HG02884 (cell line): ENCODE data around the gene FAM163A.

ENCODE experiments used
- ATAC-seq: cut with Tn5 transposase; IDR thresholded peaks from one replicate; pipeline ENCODE4 v1.9.1; 2021; ENCODE audit warnings: mild to moderate bottlenecking, moderate library complexity; ENCODE audit not compliant: unreplicated experiment

The FAM163A gene

DNA sequence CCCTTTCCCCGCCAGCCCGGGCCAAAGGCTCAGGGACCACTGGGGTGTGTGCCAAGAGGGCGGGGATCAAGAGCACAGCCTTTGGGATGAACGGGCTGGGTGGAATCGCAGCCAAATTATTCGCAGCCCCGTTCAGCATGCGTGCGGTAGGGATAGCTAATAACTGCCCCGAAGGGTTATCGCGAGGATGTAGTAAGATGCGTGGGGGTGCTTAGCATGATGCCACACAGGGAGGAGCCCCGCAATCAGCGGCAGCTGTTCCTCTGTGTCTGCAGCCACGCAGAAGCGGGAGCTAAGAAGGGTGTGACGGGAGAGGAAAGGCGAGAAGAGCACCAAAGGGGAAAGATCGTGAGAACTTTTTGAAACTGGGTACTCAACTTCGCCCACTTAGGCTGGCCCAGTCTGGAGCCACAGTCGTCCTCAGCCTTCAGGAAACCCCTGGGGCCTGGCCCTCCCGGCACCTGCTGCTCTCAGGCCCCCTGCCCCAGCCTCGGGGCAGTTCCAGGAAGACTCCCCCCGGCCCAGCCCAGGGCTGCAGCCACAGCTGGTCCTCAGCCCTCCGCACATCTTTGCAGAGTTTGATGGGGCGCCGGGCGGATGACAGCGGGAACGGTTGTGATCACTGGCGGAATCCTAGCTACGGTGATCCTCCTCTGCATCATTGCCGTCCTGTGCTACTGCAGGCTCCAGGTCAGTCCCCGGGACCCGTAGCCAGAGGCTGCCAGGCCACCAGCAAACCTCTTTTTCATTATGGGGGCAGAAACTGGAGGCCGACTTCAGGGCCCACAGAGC lies 69.6 kb downstream of the FAM163A start:
- ATAC-seq, result no peak

DNA sequence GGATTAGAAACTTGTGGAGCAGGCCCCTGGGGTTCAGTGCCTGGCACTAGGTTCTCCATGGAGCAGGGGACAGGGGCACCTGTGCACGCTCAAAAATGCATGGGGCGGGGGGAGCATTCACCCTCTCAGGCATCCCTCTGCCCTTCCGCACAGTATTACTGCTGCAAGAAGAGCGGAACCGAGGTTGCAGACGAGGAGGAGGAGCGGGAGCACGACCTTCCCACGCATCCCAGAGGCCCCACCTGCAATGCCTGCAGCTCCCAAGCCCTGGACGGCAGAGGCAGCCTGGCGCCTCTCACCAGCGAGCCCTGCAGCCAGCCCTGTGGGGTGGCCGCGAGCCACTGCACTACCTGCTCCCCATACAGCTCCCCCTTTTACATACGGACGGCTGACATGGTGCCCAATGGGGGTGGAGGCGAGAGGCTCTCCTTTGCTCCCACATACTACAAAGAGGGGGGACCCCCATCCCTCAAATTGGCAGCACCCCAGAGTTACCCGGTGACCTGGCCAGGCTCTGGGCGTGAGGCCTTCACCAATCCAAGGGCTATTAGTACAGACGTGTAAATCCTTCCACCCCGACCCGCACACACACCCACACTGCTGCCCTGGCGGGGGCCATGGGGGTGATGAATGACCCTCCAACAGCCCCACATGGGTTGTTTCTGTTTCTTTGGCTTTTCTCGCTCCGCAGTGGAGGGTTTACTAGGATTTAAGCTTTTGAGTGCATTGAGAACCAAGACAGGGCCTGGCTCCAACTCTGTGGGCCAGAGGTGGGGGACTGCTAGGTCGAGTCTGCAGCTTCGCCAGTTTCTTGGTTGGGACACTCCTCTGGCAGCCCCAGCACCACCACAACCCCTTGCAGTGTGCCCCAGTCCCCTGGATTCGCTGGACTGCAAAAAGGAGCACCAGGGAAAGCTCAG lies 70.8 kb downstream of the FAM163A start:
- ATAC-seq, result no peak

DNA sequence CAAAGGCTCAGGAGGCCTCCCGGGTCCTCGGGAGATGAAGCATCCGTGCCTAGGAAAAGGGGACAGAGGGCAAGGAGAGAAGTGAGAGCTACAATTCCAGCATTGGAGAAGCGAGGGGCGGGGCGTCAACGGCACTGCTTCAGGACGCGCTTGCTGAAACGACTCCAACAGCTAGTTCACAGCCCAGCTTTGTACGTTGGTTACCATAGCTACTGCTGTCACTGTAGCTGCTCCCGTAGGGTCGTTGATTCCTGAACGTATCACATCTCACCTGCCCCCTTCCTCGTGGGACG lies 71.4 kb downstream of the FAM163A start:
- ATAC-seq, result peak; percentile 18

DNA sequence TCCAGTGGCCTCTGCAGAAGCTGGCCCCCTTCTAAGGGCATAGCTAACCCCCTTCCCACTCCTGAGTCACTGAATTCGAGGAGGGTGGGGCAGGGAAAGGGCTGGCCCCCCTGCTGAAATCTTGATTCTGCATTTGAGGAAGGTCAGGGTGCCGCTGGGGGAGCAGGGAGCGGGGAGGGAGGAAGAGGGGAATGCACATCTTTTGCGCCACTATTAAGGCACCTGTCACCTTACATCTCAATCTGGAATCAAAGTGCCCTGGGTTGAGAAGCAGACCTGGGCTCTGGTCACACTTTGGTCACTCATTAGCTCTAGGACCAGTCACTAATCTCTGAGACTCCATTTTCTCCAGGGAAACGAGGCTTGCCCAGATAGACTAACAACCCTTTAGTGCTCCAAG lies 72.5 kb downstream of the FAM163A start:
- no peak for ATAC-seq

DNA sequence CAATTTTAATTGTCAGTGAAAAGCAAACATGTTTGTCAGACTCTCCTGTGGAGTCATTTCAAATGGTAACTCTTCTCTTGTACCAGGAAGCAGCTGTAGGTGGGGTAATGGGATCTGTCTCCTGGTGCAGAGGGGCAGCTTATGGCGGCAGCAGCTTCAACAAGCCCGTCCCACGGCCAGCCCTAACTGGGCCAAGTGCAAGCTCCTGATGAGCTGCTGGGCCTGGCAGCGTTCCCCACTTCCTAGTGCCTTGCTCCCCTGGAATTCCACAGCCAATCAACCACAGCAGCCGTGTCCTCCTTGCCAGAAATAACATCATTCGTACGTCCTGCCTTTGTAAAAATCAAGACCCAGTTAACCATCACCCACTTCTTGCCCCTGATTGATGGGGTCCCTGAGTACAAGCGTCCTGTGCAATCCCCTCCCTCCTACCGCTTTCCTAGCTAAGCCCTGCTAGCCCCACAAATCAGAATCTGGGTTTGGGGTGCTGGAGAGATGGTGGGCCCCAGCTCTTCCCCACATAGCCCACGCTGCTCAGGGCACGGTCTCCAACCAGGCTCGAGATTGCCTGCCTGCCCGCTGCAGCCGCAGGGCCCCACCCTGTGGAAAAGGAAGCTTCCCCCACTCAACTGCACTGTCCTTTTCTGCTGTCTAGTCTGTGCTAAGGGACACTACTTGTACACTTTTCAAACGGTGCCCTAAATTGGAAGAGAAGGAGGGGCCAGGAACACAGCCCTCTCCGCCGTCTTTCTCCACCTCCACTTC lies 73.3 kb downstream of the FAM163A start:
- ATAC-seq, result no peak

DNA sequence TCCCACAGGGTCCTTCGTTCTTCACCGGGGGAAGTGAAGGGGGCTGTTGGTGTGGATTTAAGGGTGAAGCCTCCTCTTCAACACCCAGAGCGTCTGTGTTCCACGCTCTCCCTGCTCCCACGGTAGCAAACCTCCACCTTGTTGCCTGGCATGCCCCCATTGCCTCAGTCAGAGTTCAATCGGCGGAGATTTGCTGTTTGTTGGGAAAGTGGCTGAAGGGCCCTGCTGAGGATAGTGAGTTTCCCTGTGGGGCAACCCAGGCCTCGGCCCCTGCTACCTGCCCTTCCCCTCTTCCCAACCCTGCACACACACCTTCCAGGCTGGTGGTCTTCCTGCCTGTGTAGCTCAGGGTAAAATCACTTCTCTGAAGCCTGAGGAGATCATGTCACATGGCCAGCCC lies 74.0 kb downstream of the FAM163A start:
- no peak for ATAC-seq

DNA sequence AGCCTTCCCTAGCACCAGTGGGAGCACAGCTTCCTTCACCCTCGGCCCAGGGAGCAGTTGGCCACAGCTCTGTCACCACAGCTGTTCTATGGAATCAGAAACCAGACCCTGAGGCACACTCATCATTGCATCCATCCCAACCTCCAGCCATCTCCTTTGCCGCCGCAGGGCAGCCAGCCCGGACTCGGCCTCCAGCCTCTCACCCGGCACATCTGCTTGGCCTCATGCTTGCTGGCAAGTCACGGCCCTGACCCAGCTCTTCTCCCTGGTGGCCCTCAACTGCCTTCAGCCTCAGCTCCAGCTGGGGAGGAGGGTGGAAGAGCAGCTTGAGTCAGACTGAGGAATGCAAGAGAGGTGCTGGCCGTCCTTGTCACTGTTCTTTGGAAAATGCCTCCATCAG lies 74.7 kb downstream of the FAM163A start:
- no peak for ATAC-seq

DNA sequence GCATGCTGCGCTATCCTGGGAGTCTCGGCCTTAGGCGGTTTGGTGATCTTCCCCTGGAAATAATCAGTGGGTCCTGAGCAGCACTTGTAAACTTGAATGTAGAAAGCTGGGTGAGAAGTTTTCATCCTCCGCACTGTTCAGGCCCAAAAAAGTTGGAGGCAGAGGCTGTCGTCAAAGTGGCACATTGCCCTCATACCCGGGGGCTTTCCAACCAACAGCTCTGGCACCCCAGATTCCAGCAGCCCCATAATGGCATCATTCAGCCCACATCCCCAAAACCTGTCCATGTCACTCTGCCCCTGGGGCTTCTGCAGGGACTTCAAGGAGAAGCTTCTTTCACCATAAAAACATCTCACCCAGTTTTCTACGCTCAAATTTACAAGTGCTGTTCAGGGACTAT lies 75.2 kb downstream of the FAM163A start:
- no peak for ATAC-seq

DNA sequence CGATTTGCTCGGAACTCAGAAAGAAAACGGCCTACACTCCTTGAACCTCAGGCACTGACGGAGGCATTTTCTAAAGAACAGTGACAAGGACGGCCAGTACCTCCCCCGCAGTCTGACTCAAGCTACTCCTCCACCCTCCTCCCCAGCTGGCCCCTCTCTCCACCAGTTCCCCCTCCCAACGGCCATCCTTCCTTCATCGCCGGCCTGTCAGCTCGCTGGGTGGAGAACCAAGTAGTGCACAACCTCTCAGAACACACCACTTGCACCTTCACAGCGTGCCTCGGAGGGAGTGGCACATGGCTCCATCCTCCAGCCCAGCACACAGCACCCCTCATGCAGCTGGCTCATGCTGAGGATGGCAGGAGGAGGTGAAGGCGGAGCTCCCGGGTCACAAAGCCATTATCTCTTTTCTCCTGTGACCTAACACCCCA lies 75.7 kb downstream of the FAM163A start:
- no peak for ATAC-seq

DNA sequence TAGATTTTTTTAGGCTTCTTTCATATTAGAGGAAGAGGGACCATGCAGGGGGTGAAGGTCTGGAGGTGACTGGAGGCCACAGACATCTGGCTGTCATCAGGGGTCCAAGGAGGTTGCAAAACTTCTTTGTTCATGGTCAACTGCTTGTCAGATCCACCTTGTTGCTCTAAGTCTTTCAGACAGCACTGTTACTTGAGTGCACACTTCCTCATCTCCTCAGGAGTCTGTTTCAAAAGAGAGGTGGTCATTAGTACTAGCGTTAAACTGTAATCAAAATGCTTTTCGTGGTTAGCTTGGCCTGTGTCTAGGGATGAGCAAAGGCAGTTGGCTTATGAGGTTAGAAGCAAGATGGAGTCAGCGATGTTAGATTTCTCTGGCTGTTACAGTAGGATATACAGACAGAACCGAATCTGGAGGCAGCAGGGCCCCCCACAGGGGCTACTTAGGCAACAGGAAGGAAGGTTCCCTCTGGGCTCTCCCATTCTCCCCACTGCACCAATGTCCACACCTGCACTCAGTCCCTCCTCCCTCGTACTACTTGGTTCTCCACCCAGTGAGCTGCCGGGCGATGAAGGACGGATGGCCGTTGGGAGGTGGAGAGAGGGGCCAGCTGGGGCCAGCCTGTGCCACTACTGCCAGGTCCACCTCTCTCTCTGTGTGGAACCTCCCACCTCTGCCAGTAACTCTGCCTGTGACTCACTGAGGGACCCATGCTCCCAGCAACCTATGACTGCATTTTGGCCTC lies 77.3 kb downstream of the FAM163A start:
- no peak for ATAC-seq

DNA sequence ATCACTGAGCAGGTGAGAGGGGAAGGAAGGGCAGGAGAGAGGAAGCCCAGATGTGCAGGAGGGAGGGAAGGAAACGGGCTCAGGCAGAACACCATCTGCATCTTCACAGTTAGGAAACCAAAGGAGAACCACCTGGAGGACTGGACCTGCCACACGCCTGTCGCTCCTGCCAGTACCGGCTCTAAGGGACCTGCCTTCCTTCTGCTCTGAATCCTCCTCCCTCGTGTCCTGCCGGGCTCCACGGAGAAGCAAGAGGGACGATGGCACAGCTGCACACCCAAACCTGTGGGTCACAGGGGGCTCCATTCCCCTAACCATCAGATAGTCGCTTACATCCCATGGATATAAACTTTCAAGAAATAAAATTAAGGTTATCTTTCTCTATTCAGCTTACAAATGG lies 78.4 kb downstream of the FAM163A start:
- no peak for ATAC-seq

DNA sequence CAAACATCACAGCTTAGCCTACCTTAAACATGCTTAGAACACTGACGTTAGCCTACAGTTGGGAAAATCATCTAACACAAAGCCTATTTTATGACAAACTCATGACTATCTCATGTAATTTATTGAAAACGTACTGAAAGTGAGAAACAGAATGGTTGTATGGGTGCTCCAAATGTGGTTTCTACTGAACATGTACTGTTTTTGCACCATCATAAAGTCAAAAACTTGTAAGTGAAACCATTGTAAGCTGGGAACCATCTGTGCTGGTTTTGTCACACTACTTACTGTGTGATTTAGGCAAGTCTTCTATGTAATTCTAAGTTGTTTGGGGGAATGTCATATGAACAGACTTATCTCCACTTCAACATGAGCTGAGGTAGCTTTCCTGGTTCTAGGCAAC lies 79.0 kb downstream of the FAM163A start:
- ATAC-seq, result no peak

DNA sequence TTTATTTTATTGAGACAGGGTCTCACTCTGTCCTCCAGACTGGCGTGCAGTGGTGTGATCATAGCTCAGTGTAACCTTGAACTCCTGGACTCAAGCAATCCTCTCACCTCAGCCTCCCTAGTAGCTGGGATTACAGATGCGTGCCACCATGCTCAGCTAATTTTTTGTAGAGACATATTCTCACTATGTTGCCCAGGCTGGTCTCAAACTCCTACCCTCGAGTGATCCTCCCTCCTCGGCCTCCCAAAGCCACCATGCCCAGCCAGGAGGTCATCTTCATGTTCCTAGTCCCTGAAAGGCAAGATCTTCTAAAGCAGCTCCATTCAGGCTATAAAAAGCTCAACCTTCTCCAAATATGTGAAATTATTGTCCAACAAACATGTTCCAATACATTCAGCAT lies 80.6 kb downstream of the FAM163A start:
- no peak for ATAC-seq

DNA sequence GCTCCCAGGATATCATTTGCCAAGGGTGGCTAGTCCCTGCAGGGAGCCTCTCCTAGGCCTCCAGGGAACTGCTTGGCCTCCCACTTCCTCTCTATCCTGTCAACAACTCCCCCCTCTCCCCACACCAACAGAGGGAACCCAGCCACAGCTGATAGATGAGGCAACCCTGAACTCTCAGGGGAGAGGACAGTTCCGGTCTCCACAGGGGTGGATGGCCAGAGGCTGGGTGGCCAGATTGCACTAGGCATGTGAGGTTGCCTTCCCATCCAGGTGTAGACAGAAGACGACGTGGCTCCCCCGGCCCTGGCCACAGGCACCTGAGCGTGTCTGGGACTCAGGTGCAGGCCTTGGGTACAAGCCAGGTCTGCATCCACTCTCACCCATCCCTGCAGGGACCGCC lies 81.2 kb downstream of the FAM163A start:
- ATAC-seq, result no peak

DNA sequence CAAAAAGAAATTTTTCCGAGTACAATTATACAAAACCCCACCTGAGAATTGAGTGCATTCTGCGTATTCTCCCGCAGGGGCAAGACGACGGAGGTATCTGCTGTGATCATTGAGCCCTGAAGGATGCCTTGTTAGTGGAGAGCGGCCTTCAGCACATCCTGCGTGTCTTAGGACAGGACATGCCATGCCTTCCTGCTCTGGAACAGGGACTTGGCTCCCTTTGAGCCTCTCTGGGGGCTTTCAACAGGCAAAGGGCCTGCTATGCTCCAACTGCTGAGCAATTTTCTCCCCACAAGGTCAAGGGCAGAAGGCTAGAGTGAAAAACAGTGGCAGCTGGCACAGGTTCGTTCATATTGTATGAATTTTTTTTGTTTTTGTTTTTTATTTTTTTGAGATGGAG lies 82.1 kb downstream of the FAM163A start:
- ATAC-seq, result no peak

DNA sequence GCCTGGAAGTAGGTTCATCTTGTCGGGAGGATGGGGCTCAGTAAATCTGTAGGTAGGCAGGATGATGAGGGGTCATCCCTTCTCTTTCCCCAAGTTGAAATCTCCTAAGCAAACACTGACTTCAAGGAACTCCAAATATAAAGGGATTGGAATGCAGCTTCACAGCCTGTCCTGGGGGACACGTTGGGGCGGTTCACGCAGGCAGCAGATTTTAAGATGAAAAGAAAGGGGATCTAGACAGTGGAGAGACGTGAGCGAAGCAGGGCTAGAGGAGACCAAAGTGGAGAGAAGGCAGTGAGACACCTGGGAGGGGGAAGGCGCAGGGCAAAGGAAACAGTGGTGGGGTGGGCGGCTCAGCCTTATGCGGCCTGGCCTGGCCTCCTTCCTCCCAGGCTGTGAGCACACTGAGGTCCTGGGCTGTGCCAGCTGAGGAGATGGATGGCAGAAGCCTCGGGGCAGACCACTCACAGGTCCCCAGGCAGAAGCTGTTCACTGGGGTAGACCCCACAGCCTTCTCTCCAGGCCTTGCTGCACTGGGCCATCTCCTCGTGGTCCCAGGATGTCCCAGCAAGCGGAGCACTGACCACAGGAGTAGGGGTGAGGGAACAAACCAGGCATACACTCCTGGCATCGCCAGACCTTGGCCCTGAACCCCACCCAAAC lies 82.8 kb downstream of the FAM163A start:
- no peak for ATAC-seq

DNA sequence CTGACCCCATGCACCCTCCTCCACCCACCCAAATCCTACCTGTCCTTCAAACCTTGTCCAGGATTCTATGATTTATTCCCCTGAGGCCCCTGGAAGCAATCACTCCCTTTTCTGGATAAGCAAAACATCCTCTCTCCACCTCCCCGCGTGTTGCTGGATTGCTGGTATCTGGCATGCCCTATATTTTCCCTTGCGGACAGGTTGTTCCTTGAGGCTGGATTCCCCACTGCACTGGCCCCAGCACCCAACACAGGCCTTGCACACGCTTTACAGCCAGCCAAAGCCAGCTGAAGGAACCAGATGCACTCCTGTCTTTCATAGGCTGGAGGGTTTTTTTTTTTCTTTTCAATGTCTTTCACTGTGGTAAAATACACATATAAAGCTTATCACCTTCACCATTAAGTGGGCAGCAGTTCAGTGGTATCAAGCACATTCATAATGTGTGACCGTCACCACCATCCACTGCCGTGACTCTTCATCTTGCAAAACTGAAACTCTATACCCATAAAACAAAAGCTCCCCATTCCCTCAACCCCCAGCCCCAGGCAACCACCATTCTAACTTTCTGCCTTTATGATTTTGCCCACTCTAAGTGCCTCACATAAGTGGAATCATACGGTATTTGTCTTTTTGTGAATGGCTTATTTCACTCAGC lies 83.7 kb downstream of the FAM163A start:
- no peak for ATAC-seq

DNA sequence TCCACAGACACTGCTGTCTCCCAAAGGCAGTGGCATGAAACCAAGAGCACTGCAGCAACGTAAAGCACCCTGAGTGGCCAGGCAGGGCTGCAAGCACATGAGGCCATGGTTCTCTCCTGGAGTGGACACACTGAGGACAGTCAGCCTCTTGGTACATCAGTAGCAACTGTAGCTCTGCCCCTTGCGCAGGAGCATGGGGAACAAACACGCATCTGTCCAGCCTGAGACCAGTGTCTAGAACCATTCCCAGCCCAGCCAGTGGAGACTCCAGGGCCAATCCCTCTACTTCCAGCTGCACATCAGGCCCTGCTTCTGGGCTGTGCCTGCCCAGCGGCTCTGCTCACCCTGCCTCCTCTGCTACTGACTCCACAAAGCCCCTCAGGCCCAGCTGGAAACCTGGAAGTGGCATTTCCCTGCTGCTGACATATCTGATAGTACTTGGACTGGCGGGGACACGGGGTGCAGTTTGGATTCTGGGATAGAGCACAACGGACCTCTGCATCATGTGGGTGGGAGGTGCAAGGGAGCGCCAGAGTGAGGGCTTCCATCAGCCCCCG lies 85.5 kb downstream of the FAM163A start:
- no peak for ATAC-seq

DNA sequence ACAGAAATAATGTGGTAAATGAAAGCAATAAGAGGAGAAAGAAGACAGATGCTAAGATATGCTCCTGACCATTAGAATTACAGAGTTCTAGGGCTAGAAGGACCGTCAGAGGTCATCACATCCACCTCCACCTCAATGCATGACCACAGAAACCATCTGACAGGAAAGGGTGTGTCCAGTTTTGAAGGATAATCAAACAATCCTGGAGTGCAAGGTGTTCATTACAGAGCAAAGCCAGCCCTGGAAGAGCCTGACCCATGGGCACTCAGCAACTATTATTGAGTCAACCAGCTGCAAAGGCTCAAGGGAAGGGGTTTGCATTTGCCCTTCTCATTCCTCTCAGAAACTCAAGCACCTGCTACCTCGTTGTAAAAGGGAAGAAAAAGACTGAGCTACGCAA lies 88.1 kb downstream of the FAM163A start:
- ATAC-seq, result no peak
